Peyer's patch (tissue), 4 donors: Measurements from ENCODE around the gene CAPN9.
"Not testable (repeated sequence)": the region's sequence is repeated elsewhere in the genome, so short reads cannot be mapped to it uniquely, and the experiment has no call there.

Experiments used
- POLR2A ChIP-seq, 2 donors: fragments of 450-650 bp; IDR thresholded peaks; one replicate each; pipeline ENCODE4 v1.5.1; 2017; ENCODE audit warnings: antibody characterized with exemption in 2 of 2, mild to moderate bottlenecking in 2 of 2, moderate library complexity in 2 of 2
- TF ChIP-seq, protein P1 (sequence below), 6 experiments: fragments of 450-650 bp in 4 of 6; fragments of 200-600 bp in 2 of 6; sonication (generic) in 1 of 6; IDR thresholded peaks; one replicate each; pipeline ENCODE4 v1.5.1; 2017 to 2019; ENCODE audit warnings: antibody characterized with exemption in 6 of 6, mild to moderate bottlenecking in 3 of 6, moderate library complexity in 1 of 6

DNA sequence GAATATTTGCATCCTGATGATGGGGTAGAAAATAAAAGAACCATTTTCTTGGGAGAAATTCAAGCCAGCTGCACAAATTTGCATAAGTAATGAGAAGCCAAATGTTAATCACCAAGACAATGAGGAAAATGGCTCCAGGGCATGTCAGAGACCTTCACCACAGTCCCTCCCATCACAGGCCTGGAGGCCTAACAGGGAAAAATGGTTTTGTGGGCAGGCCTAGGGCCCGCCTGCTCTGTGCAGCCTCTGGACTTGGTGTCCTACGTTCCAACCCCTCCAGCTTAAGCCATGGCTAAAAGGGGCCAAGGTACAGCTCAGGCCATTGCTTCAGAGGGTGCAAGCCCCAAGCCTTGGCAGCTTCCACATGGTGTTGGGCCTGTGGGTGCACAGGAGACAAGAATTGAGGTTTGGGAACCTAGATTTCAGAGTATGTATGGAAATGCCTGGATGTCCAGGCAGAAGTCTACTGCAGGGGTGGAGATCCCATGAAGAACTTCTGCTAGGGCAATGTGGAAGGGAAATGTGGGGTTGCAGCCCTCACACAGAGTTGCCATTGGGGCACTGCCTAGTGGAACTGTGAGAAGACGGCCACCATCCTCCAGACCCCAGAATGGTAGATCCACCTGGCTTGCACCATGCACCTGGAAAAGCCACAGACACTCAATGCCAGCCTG is 25.2 kb upstream of the CAPN9 start:
- TF ChIP-seq, protein P1, sequence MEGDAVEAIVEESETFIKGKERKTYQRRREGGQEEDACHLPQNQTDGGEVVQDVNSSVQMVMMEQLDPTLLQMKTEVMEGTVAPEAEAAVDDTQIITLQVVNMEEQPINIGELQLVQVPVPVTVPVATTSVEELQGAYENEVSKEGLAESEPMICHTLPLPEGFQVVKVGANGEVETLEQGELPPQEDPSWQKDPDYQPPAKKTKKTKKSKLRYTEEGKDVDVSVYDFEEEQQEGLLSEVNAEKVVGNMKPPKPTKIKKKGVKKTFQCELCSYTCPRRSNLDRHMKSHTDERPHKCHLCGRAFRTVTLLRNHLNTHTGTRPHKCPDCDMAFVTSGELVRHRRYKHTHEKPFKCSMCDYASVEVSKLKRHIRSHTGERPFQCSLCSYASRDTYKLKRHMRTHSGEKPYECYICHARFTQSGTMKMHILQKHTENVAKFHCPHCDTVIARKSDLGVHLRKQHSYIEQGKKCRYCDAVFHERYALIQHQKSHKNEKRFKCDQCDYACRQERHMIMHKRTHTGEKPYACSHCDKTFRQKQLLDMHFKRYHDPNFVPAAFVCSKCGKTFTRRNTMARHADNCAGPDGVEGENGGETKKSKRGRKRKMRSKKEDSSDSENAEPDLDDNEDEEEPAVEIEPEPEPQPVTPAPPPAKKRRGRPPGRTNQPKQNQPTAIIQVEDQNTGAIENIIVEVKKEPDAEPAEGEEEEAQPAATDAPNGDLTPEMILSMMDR (IDR thresholded peaks at IDR 0.05), result not testable (repeated sequence)
- TF ChIP-seq POLR2A (IDR thresholded peaks at IDR 0.05), result not testable (repeated sequence)
